ENCODE measurements around the gene ASCC1.
A peak's percentile ranks its signal among the peaks of the same experiment; 100 is the strongest.

ASCC1 gene

DNA sequence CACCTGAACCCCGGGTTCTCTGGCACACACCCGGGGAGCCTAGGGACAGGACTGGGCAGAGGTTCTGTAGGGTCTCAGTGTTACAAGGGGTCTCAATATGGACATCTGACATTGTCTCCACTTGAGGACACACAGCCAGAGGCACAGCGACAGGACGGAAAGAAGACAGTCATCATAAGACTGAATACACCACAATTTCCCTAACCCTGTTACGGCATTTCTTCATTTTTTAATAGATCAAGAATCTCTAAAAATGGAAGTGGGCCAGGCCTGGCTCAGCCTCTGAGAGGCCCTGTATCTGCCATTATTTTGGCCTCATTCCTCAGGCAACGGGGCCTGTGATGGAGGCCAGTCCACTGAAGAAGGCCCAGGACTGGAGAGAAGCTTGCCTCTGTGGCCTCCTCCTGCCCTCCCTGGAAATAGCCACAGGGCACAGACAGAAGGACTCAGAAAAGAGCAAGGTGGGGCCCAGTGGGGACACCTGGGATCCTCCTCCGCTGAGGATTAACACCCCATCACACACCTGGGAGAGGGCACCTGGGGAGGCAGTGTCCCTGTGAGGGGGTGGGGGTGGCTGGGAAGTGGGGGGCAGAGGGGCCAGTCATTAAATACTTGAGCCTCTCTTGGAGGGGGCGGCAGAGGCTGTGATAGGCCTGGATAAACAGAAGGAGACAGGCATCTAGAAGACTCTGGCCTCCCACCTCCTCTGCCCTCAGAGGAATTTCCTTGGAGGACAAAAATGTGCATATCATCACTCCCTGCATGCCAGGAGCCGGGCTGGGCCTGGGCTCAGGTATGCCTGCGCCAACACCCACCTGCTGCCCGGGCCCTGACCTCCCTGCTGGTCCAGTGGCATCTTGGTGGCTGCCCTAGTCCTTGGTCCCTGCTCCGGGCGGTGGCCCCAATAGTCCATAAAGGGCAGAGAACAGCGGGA is 135.8 kb downstream of the ASCC1 start:
- no peak for DNase-seq

DNA sequence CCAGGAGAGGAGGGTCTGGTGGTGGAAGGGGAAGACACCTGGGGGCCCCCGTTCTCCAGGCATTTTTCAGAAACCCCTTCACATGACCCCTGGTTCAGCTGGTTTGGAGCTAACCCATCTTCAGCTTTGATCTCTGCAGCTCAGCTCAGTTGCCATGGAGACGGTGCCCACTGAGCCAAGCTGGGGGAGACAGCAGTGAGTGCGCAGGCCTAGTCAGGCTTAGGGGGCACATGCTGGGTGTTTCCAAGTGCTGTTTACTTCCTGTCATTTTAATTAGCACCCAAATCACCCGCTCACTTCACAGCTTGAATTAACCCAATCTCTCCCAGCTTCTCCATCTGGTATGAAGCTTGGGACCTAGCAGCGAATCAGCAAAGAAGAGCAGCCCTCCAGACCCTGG is 136.7 kb downstream of the ASCC1 start:
- no peak for DNase-seq

DNA sequence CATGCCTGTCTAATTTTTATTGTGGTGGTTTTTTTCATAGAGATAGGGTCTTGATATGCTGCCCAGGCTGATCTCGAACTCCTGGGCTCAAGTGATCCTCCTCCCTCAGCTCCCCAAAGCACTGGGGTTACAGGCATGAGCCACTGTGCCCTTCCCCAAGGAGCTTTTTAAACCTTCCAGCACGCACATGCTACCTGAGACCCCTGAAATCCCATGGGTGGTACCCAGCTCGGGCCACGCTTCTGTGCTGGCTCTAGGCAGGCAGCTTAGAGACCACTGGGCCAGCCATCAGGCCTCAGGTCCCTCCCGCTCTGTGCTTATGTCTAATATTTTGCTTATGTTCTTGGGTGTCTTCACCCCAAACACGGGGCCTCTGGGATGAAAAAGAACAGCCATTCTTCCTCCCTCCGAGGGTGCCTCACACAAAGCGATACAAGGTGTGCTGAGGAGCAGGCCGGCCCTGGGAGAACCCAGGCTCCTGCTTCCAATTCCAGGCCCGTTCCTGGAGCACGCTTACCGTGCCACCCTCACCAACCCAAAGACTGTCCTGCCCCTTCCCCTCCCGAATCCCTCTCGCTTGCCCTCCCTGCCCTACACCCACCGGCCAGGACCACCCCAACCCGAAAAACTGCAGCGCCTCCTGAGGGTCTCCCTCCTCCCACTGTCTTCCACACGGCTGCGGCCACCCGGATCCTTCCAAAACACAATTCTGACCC is 138.6 kb downstream of the ASCC1 start:
- DNase-seq, result no peak

DNA sequence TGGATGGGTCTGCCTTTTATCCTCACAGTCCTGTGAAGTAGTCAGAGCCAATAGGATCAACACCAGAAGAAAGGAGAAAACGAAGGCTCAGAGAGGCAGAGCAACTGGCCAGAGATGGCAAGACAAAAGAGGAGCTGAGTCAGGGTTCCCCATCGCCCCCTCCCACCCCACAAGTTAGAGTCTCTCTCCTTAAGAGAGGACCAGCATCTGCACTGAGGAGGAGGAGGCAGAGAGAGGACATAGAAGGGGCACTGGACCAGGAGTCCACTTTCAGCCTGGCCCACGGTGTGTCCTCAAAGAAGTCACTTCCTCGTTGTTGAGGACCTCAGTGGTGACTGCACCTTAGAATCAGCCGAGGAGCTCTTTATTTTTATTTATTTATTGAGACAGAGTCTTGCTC is 139.3 kb downstream of the ASCC1 start:
- DNase-seq, result no peak

DNA sequence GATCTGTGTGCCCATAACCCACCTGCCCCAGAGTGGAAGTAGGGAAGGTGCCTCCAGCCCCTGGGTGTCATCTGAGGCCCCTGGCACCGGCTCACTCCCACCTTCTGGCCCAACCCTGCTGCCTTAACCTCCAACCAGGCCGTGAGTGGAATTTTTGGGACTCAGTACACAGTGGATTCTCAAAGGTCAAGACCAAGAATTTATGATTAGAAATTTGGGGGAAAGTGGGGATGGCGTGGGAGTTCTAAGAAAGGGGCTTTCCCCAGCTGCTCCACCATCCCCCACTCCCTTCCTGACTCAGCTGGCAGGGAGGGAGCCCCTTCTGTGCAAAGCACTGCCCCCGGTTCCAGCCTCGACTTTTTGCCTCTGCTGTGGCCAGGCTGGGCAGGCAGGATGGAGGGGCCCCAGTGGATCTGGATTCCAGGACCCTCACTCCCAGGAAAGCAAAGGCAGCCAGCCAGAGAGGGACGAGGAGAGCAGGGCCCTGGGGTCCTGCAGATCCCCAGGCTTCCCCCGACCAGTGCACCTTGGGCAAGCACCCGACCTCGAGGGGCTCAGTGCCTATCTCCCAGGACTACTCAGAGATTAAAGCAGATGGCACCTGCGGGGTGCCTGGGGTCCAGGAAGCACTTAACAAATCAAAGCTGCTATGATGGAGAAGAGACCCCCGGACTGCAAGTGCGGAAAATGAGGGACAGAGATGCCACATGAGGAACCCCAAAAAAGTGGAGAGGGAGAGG is 140.5 kb downstream of the ASCC1 start:
- DNase-seq, result no peak

DNA sequence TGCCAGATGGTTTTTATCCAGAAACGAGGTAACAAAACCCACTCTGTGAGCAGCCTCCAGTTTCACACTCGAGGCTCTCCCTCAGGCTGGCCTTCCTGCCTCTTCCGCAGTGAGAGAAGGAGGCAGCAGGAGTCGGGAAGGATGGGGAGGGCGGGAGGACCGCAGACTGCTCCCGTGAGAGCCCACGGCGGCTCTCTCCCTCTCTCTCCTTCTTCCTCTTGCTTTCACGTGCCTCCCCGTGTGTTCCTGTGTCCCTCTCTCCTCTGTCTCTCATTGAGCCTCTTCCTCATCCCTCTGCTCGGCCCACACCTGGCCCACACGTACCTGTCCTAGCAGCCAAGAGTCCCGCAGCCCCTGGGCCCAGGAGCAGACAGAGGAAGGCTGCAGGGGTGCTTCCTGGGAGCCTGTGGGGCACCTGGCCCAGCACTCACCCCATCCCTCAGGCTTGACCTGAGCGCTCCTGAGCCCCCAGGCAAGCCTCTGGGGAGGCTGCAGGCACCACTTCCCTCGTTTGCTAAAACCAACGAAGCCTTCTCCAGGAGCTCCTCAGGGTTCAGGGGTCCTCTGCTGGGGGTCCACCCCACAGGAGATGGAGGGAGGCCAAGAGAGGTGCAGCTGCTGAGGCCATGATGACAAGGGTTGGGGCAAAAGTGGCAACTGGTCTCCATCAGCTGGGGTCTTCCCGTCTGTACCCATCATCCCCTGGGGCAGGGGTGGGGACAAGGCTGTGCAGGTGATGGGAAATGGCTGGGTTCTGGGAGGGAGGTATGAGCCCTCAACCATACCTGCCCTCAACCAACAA is 141.3 kb downstream of the ASCC1 start:
- no peak for DNase-seq

DNA sequence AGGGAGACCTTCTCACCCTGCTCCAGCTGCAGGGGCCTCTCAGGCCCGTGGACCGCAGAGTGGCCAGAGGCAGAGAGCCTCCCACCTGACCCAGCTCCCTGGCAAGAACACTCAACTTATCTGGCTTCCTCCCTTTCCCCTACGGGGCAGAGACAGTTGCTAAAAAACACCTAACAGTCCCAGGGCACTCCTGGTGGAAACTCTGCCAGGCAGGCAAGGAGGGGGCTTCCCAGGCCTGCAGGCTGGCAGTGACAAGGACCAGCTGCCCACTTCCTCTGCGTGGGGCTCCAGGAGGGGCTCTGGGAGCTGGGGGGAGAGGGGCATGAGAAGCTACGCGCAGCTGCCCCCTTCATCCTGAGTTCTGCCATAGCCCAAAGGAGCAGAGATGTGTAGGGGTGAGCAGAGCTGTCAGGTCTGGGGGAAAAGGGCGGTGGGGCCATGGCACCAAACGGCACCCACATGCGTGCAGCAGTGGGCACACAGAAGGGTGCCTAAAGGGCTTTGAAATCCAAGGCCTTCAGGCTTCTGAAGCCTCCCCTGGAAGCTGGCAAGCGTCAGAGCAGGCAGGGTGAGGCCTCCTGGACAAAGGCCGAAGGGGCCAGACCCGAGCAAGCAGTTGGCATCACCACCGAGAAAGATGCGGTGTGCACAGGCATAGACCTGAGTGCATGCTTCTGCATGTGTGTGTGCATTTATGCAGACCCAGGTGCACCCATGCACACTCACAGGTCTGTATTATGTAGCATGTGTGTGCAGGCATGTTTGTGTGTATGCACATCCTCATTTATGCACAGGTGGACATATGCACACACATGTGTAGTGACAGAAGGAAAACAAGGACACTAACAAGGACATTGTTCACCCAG is 142.1 kb downstream of the ASCC1 start:
- DNase-seq, result no peak

DNA sequence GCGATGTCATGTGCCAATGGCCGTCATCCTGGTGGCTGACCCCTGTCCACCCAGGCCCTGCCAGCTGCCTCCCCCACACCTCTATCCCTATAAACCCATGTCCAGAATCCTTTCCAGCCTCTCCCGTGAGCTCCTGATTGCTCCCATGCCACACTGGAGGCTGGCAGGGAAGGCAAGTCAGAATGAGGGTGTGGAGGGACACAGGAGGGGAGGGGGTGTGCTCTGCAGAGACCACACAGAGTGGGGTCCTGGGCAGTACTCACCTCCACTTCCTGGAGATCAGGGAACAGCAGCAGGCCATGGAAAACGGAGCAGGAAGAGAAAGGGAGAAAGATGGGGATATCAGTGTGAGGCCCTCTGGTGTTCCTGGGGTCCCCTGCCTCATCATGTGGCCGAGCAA is 143.4 kb downstream of the ASCC1 start:
- DNase-seq, result no peak

DNA sequence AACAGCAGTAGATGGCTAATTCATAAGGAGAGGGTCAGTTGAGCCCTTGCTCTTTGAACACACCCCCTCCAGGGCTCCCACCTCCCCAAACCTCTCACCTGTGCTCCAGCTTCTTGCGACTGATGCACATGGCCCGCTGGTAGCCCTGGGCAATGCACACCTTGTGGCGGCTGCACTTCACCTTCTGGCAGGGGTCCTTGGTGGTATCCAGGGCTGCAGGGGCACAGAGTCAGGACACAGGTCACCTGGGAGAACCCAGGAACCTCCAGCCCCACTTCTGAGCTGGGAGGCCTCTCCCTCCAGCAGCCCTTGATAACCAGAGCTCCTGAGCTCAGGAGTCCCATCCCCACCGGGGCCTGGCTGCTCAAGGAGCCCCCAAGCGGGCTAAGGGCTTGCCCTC is 144.0 kb downstream of the ASCC1 start:
- no peak for DNase-seq

DNA sequence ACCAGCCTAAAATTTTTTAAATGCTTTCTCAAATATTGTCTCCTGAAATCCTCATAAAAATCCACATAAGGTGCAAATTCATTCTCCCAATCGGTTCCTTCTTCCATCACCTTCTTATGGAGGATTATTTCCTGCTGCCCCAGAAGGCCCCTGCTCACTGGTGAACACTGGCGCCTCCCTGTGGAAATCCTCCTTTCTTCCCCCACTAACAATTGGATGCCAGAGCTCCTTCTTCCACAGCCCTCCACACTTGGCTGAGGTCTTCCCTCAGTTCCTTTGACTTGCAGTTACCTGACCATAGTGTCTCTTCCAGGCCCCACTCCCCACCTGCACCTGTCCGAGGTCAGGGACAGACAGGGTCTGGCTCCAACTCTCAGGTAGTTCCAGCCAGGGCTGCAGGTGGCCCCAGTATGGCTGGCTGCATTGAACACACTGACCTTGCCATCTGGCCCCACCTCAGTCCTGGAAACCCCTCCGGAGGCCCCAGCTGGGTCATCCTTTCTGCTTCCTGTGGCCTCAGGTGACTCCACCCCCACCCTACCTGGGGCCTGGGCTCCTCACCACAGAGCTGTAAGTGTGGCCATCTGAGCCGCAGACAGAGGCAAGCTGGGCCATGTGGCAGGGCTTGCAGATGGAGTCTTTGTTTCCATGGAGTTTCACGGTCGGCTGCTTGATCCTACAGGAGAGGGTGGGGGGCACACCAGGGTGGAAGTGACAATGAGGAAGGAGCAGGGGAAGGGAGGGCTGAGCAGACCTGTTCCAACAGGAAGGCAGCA is 146.1 kb downstream of the ASCC1 start:
- peak; percentile 9 for DNase-seq

DNA sequence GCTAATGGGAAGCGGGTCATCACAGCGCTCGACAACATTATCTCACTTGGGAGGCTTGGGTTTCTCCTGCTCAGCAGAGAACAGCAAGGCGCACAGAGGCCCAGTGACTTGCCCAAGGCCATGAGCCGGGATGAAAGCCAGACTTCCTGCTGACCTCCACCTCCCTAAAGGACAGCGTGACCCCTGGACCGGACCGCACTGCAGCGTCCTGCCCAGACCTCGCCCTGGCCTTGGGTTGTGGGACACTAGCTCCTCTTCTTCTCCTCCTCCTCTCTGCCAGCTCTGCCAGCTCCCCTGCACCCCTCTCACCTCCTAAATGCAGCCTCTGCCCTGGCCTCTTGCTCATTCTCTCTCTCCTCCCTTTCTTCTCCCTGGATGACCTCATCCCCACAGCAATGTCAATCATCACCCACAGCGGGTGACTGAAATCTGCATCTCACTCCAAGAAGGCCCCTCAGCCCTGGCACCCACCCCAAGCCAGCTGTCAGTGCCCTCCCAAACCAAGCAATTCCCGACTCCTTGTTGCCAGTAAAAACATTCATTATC is 147.1 kb downstream of the ASCC1 start:
- DNase-seq, result no peak

DNA sequence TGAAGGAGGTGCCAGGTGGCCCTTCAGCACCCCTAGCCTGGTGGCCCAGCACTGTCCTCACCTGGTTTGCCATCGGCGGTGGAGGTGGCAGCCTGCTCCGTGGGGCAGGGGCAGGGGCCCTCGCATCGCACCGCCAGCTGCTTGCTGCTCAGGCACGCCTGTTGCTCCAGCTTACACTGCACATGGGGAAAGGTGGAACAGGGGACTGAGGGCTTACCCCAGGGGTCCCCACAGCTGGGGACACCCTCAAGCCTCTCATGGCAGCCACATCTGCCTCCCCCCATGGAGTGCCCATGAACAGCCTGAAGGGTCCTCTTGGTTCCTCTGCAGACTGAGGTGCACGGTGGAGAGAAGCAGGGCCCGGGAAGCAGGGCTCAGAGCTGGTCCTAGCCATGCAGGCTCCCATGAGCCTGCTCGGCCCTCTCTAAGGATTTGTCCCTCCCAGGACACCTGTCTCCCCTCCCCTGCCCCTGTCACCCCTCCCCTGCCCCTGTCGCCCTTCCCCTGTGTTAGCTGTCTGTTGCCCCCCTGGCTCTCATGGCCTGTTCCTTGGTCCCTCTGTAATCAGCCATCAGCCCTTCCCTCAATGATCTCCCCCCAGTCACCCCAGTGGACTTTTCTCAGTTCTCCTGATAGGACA is 147.8 kb downstream of the ASCC1 start:
- DNase-seq, result no peak

DNA sequence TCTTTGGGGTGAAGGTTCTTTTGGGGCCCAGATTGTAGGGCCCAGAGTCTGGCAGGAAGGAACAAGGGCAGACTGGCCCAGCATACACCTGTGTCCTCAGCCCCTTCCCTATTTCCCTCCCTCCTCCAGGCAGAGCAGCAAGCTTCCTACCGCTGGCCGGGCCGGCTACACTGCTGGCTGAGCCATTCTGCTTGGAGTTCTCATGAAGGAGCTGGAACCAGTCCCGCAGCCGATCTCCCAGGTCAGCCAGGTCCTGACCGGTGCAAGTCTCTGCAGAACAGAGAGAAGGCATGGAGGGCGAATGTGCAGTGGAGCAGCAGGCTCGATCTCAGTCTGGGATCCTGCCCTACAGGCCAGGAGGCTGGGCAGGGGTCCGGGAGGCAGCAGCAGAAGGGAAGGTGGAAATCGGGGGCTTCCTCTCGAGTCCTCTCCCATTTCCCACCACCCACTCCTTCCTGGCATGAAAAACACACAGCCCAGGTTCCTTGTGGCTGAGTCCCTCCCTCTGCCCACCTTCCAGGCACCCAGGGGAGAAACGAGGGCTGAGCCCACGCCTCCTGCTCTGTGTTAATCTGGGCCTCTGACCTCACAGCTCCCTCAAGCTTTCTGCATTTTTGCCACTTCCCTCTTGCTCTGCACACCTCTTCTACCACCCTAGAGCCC is 148.5 kb downstream of the ASCC1 start:
- DNase-seq, result no peak

DNA sequence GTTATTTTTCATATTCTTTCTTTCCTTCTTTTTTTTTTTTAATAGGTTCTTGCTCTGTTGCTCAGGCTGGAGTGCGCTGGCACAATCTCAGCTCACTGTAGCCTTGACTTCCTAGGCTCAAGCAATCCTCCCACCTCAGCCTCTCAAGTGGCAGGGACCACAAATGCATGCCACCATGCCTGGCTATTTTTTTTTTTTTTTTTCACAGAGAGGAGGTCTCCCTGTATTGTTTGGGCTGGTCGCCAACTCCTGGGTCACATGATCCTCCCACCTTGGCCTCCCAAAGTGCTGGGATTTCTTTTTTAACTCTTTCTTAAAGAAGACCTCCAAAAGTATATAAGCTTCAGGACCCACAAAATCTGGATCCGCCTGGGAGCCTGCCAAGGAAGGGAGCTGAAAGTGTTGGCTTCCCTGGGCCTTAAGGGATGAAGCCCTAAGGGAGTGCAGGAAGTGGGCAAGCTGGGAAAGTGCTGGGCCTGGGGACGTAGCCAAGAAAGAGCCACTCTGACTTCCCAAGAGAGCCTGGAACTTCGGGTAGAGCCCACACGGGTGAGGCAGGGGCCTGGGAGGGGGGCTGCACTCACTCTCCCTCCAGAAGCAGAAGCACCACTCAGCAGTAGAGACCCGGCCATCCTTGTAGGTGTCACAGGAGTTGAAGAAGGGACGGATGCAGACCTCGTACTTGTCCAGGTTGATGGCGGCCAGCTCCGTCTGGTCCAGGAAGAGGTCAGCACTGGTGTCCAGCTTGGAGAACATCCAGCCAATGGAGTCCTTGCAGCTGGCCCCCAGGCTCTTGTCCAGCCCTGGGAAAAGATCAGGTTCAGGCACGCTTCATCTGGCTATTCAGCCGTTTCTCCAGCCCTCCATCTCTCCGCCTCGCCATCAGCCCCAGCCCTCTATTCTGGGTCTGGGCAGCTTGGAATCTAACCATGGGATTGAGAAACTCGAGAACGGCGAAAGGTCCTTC is 149.5 kb downstream of the ASCC1 start:
- DNase-seq, result no peak

DNA sequence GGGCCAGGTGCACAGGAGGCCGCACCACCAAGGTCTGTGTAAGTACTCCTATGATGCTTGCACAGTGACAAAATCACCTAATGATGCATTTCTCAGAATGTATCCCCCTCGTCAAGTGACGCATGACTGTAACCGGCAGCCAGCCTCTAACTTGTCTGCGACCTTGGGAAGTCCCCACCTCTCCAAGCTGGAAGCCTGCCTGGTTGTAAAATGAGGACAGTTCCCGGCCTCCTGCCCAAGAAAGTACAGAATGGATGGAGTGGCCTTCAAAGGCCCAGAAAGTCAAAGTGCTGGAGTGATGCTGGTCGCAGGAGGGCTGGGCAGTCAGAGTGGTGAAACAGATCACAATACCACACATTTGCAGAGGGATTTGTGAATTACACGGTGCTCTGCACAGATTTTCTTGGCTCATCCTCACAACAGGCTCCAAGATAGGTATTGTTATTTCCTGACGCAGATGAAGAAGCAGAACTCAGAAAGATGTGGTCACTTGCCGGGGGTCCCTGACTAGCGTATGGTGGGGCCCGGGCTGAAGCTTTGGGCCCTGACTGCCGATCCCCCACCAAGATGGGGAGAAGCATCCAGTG is 150.5 kb downstream of the ASCC1 start:
- DNase-seq, result no peak

DNA sequence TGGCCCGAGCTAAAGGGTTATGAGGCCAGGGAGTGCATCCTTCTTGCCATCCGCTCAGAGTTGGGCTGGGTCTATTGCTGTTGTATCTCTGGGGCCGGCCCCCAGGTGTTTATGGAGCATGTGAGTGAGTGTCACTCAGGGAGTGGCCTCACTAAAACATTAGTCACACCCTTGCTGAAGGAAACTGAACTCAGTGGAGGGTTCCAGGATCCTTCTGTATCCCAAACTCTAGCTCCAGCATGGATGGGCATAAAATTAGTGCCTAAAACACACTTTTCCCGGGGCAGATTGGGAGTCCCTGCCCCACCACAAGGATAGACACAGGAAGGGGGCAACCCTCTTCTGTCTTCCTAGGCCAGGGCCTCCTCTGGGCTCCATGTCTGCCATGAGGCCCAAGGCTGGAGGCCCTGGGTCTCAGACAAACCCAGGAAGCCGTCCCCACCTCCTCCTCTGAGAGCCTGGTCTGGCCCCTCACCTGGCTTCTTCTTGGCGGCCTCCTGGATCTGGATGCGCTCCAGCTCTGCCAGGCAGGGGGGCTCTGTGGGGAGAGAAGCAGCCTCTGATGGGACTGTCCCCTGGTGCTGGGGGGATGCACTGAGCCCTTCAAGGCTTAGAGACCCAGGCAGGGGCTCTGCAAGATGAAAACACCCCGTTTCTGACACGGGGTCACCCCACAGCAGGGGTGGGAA is 152.2 kb downstream of the ASCC1 start:
- no peak for DNase-seq

All from inflammatory macrophage treated with lipopolysaccharide for 4 hours (primary cell).